ENCODE measurements around the gene DCHS2. TPM values are rescaled to one million over a fixed set of nuclear protein-coding genes. Genes with fewer than 3 reads are reported as not detected.

DCHS2 gene
- total RNA-seq, 1 donor from 2014 or later: not detected

- Histone ChIP-seq H3K27ac (no peak overlapping the region), H3K4me3 (no peak overlapping the region), H3K27me3 (no peaks in the 10 kb centered on the region), H3K4me1 (no peaks in the 10 kb centered on the region), H3K36me3 (no peaks in the 10 kb centered on the region), H3K9me3 (no peaks in the 10 kb centered on the region)
- TF ChIP-seq CTCF (IDR thresholded peaks at IDR 0.05): no peak
- intact Hi-C loops (cut with DNase I): no loop called here
- no peak for DNase-seq (ENCODE audit: low spot score in 2 of 2)
Measured at GRCh38 chr4:154211506-154211905, 280.1 kb downstream of the DCHS2 start.

DNA sequence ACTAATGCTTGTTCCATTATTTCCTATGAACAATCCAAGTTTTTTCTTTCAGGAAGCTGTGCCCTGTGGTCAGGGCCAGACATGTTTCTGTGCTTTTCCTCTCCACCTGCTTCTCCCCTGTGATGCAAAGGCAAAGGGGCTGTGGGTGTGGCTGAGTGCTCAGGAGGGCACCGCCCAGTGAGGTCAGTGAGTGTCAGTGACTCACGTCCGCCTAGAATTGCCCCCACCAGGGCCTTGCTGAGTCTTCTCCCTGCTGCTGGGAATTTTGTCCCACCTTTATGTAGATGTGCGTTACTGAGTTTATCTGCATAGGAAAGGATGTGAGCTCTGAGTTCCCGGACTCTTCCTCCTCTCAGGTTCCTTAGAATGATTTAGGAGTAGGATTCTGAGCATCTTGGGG, 283.2 kb downstream of the DCHS2 start:
- Histone ChIP-seq H3K4me3 (no peak overlapping the region), H3K27me3 (no peaks in the 10 kb centered on the region), H3K9me3 (no peaks in the 10 kb centered on the region), H3K36me3 (no peaks in the 10 kb centered on the region), H3K27ac (no peak overlapping the region), H3K4me1 (no peaks in the 10 kb centered on the region)
- intact Hi-C loops (cut with DNase I): no loop called here
- TF ChIP-seq CTCF (IDR thresholded peaks at IDR 0.05): no peak
- DNase-seq (ENCODE audit: low spot score in 2 of 2): no peak

DNA sequence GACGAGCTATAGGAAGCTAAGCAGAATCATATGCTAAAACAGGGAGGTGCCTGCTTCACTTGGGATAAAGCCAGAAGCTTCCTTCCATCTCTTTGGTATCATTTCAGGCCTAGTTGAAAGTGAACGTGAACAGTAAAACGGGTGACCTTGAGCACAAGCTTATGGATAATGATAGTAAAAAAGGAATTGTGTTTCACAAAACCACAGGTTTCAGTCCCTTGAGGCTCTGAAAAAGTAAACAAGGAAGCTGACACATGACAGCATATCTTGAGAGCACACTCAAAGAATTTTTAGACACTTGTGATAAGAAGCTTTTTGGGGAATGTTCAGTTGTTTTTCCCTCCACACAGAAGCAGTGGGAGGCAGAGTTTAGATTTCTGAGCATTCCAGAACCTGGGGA, 286.1 kb downstream of the DCHS2 start:
- no peaks in the 10 kb centered on the region for H3K36me3 ChIP-seq
- H3K27me3 ChIP-seq: no peaks in the 10 kb centered on the region
- DNase-seq (ENCODE audit: low spot score in 2 of 2): no peak
- TF ChIP-seq CTCF (IDR thresholded peaks at IDR 0.05): no peak
- H3K4me3 ChIP-seq: no peak overlapping the region
- no peaks in the 10 kb centered on the region for H3K9me3 ChIP-seq
- intact Hi-C loops (cut with DNase I): no loop called here
- H3K4me1 ChIP-seq: no peaks in the 10 kb centered on the region
- no peak overlapping the region for H3K27ac ChIP-seq

DNA sequence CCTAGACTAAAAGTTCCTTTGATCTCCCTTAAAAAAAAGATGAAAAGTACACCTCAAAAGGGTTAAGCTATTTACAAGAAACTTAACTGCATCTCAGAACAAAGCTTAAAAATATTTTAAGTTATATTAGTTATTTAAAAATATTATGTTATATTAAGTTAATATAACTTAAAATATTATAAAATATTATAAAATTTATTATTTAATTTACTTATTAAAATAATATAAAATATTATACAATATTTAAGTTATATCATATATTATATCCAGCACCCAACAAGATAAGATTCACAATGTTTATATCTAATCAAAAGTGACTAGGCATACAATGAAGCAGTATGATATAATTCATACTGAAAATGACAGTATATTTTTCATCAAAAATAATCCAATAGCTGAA, 296.9 kb downstream of the DCHS2 start:
- Histone ChIP-seq H3K27me3 (no peaks in the 10 kb centered on the region), H3K36me3 (no peaks in the 10 kb centered on the region), H3K4me3 (no peak overlapping the region), H3K27ac (no peak overlapping the region), H3K9me3 (no peaks in the 10 kb centered on the region), H3K4me1 (no peaks in the 10 kb centered on the region)
- intact Hi-C loops (cut with DNase I): no loop called here
- DNase-seq (ENCODE audit: low spot score in 2 of 2): no peak
- TF ChIP-seq CTCF (IDR thresholded peaks at IDR 0.05): no peak

GRCh38 chr4:154192585-154192984, 299.0 kb downstream of the DCHS2 start:
- H3K36me3 ChIP-seq: no peaks in the 10 kb centered on the region
- no peak for DNase-seq (ENCODE audit: low spot score in 2 of 2)
- no peaks in the 10 kb centered on the region for H3K9me3 ChIP-seq
- no peaks in the 10 kb centered on the region for H3K4me1 ChIP-seq
- H3K27ac ChIP-seq: no peak overlapping the region
- no peak overlapping the region for H3K4me3 ChIP-seq
- intact Hi-C loops (cut with DNase I): no loop called here
- H3K27me3 ChIP-seq: no peaks in the 10 kb centered on the region
- TF ChIP-seq CTCF (IDR thresholded peaks at IDR 0.05): no peak

GRCh38 chr4:154189346-154189745, 302.3 kb downstream of the DCHS2 start:
- TF ChIP-seq CTCF (IDR thresholded peaks at IDR 0.05): no peak
- no peaks in the 10 kb centered on the region for H3K4me1 ChIP-seq

More at GRCh38 chr4:154189346-154189745, 302.3 kb downstream of the DCHS2 start:
- Histone ChIP-seq H3K27ac (no peak overlapping the region), H3K4me3 (no peak overlapping the region), H3K27me3 (no peaks in the 10 kb centered on the region), H3K36me3 (no peaks in the 10 kb centered on the region), H3K9me3 (no peaks in the 10 kb centered on the region)
- intact Hi-C loops (cut with DNase I): no loop called here
- no peak for DNase-seq (ENCODE audit: low spot score in 2 of 2)
